Right lobe of liver (tissue), 6 donors: Measurements from ENCODE around the gene NRN1L. TPM values are rescaled to one million over a fixed set of nuclear protein-coding genes. Genes with fewer than 3 reads are reported as not detected.

Experiments
- ATAC-seq, 4 donors: fragments of 200-7000 bp; cut with Tn5 transposase; one replicate each; pipeline ENCODE4 v1.9.1; 2020; ENCODE audit warnings: mild to moderate bottlenecking in 4 of 4, moderate library complexity in 4 of 4
- DNase-seq, 3 donors: peaks; one replicate each; pipeline ENCODE4 v3.0.0-alpha.2; 2020
- H3K27ac ChIP-seq, 3 donors: fragments of 200-600 bp; one replicate each; pipeline ENCODE4 v1.8.0; 2022
- H3K27me3 ChIP-seq, 2 donors: fragments of 200-600 bp; one replicate each; pipeline ENCODE4 v1.8.0; 2022
- H3K36me3 ChIP-seq, 4 donors: fragments of 200-600 bp; sonication (generic) in 1 of 4; one replicate each; pipeline versions ENCODE4 v1.5.1 to v1.8.0; 2017 to 2022; ENCODE audit warnings: control low read depth in 1 of 4
- H3K4me1 ChIP-seq, 4 donors: fragments of 200-600 bp; sonication (generic) in 1 of 4; one replicate each; pipeline versions ENCODE4 v1.5.1 to v1.8.0; 2017 to 2022; ENCODE audit warnings: control low read depth in 1 of 4
- H3K4me3 ChIP-seq, 3 donors: fragments of 200-600 bp; one replicate each; pipeline ENCODE4 v1.8.0; 2022
- H3K9me3 ChIP-seq, 4 donors: fragments of 200-600 bp; sonication (generic) in 1 of 4; one replicate each; pipeline versions ENCODE4 v1.5.1 to v1.8.0; 2017 to 2022; ENCODE audit warnings: control low read depth in 1 of 4
- POLR2A ChIP-seq: fragments of 450-650 bp; IDR thresholded peaks from one replicate; pipeline ENCODE4 v1.6.1; 2017; ENCODE audit warnings: antibody characterized with exemption, mild to moderate bottlenecking
- WGBS: methylation state at CpG from one replicate; pipeline ENCODE4 v1.1.6; 2018; ENCODE audit warnings: low coverage, low lambda C conversion rate; ENCODE audit not compliant: insufficient coverage; ENCODE audit errors: missing lambda C conversion rate; 5-methylcytosine and 5-hydroxymethylcytosine counted together
- intact Hi-C, 2 donors: fragments of 100-400 bp; cut with DNase I; formaldehyde crosslinking; loops; one replicate each; pipeline versions ENCODE4 v1.11.2 to v1.14.1; 2022
- total RNA-seq, 6 experiments: library from RNA; depleted of rRNA in 2 of 6; stranded (reverse); fragments of >200 nt in 2 of 6; fragmentation: NEBNext Ultra II Directional in 3 of 6; extraction: Animal tissue kit (Norgen Biotek cat#: 25700) in 3 of 6; gene quantifications; one replicate each; pipeline versions ENCODE4 v1.1.0 to v1.2.4, GENCODE V29; 2016 to 2023
- TF ChIP-seq, protein P1 (sequence below), 4 donors: fragments of 200-600 bp in 3 of 4; fragments of 450-650 bp in 1 of 4; IDR thresholded peaks; one replicate each; pipeline versions ENCODE4 v1.5.1 to v1.8.0; 2016 to 2022; ENCODE audit warnings: antibody characterized with exemption in 4 of 4, mild to moderate bottlenecking in 2 of 4
- donor health status: DM: no; HTN: yes; CAD: no.
- donor health status: DM: no; HTN: no; CAD: no.
- donor health status: DM: no; HTN: no; CAD: no.
- donor health status: DM: no; HTN: yes; CAD: no.
- donor health status: DM: no; HTN: yes; CAD: no.

NRN1L gene
- total RNA-seq, 6 experiments from 2014 or later: 0.84 TPM; not detected in 5

DNA sequence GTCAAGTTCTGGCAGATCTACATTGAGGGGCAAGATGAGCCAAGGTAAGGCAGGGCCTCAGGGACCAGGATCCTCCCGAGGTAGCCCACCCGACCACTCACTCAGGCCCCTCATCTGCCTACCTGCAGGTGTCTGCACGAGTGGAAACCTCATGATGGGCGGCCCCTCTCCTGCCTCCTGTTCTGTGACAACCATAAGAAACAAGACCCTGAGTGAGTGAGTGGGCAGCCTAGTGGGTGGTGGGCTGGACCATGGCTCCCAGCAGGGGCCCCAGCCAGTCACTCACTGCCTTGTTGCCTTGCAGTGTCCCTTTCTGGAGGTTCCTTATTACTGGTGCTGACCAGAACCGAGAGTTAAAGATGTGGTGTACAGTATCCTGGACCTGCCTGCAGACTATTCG lies 6.5 kb upstream of the NRN1L start:
- peaks cover 0 to 22% (median 5%) of the 10 kb centered on the region in 4 donors for H3K4me1 ChIP-seq
- H3K4me3 ChIP-seq: no peak overlapping the region
- no peak for ATAC-seq
- no peaks in the 10 kb centered on the region for H3K27me3 ChIP-seq
- no CpG with 5 or more reads among the region's 6 CpGs for WGBS
- H3K36me3 ChIP-seq: peaks cover 0 to 61% (median 32%) of the 10 kb centered on the region in 4 donors
- no peak for DNase-seq
- TF ChIP-seq, protein P1, sequence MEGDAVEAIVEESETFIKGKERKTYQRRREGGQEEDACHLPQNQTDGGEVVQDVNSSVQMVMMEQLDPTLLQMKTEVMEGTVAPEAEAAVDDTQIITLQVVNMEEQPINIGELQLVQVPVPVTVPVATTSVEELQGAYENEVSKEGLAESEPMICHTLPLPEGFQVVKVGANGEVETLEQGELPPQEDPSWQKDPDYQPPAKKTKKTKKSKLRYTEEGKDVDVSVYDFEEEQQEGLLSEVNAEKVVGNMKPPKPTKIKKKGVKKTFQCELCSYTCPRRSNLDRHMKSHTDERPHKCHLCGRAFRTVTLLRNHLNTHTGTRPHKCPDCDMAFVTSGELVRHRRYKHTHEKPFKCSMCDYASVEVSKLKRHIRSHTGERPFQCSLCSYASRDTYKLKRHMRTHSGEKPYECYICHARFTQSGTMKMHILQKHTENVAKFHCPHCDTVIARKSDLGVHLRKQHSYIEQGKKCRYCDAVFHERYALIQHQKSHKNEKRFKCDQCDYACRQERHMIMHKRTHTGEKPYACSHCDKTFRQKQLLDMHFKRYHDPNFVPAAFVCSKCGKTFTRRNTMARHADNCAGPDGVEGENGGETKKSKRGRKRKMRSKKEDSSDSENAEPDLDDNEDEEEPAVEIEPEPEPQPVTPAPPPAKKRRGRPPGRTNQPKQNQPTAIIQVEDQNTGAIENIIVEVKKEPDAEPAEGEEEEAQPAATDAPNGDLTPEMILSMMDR (IDR thresholded peaks at IDR 0.05): no peak
- TF ChIP-seq POLR2A: no peak
- no peak overlapping the region for H3K27ac ChIP-seq
- H3K9me3 ChIP-seq: no peaks in the 10 kb centered on the region
- intact Hi-C loops: no loop called here

DNA sequence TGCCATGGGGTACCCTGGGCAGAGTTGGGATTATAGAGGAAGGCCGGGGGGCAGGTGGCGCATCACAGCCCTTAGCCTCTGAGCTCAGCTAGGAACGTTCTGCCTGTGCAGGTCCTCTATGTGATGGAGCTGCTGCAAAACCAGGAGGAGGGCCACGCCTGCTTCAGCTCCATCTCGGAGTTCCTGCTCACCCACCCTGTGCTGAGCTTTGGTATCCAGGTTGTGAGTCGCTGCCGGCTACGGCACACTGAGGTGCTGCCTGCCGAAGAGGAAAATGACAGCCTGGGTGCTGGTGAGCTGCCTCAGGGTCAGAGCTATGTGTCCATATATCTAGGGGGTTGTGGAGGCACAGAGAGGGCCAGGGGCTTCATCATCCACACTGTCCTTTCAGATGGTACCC lies 5.8 kb upstream of the NRN1L start:
- DNase-seq (no peak), ATAC-seq (no peak)
- no peaks in the 10 kb centered on the region for H3K27me3 ChIP-seq
- H3K36me3 ChIP-seq: peaks cover 0 to 63% (median 32%) of the 10 kb centered on the region in 4 donors
- WGBS: no CpG with 5 or more reads among the region's 9 CpGs
- no peaks in the 10 kb centered on the region for H3K9me3 ChIP-seq
- TF ChIP-seq, protein P1 (IDR thresholded peaks at IDR 0.05): no peak
- TF ChIP-seq POLR2A: no peak
- H3K27ac ChIP-seq: no peak overlapping the region
- intact Hi-C loops: no loop called here
- H3K4me3 ChIP-seq: no peak overlapping the region
- peaks cover 0 to 18% (median 4%) of the 10 kb centered on the region in 4 donors for H3K4me1 ChIP-seq

DNA sequence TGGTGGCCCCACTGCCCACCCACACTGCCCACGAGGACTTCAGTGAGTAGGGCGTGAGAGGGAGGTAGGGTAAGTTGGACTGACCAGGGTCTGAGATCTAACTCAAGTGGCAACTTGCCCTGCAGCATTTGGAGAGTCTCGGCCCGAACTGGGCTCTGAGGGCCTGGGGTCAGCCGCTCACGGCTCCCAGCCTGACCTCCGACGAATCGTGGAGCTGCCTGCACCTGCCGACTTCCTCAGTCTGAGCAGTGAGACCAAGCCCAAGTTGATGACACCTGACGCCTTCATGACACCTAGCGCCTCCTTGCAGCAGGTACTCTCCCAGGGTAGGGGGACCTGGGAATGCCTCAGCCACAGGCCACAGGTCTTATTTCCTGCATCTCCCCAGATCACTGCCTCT lies 5.2 kb upstream of the NRN1L start:
- H3K27ac ChIP-seq: no peak overlapping the region
- WGBS: 86% methylated on average over 2 of the region's 12 CpGs

DNA sequence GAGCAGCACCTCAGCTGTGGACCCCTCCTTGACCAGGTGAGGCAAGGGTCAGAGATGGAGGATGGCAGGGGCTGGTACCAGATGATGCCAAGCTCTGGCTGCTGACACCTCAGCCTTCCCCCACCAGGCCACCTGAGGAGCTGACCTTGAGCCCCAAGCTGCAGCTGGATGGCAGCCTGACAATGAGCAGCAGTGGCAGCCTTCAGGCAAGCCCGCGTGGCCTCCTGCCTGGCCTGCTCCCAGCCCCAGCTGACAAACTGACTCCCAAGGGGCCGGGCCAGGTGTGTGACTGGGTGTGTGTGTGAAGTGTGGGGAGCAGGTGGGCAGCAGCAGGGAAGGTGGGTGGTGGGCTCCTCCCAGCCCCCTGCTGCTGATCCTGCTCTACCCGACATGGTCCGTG lies 4.7 kb upstream of the NRN1L start:
- WGBS: 80% methylated on average over 1 of the region's 5 CpGs
- no peaks in the 10 kb centered on the region for H3K9me3 ChIP-seq
- no peaks in the 10 kb centered on the region for H3K27me3 ChIP-seq

More for the DNA sequence above, 5.2 kb upstream of the NRN1L start:
- Histone ChIP-seq H3K9me3 (no peaks in the 10 kb centered on the region), H3K4me3 (no peak overlapping the region), H3K4me1 (peaks cover 0 to 18% (median 3%) of the 10 kb centered on the region in 4 donors), H3K27me3 (no peaks in the 10 kb centered on the region), H3K36me3 (peaks cover 3 to 63% (median 32%) of the 10 kb centered on the region in 4 donors)
- intact Hi-C loops: no loop called here
- ATAC-seq (no peak), DNase-seq (no peak)
- TF ChIP-seq, protein P1 (IDR thresholded peaks at IDR 0.05): no peak
- TF ChIP-seq POLR2A: no peak

More for the DNA sequence above, 4.7 kb upstream of the NRN1L start:
- intact Hi-C loops: loop anchor here in 1 of 2 donors (5.0 kb wide), 1 partner anchor 47 kb away; no protein-coding TSS in a partner anchor
- H3K4me1 ChIP-seq: peaks cover 0 to 18% (median 4%) of the 10 kb centered on the region in 4 donors
- no peak overlapping the region for H3K27ac ChIP-seq
- ATAC-seq: no peak
- no peak overlapping the region for H3K4me3 ChIP-seq
- TF ChIP-seq, protein P1 (IDR thresholded peaks at IDR 0.05): no peak
- no peak for TF ChIP-seq POLR2A
- no peak for DNase-seq
- H3K36me3 ChIP-seq: peaks cover 3 to 63% (median 32%) of the 10 kb centered on the region in 4 donors
